ENCODE results near the gene LSAMP.
"Not testable (repeated sequence)": the region's sequence is repeated elsewhere in the genome, so short reads cannot be mapped to it uniquely, and the experiment has no call there.

The LSAMP gene

DNA sequence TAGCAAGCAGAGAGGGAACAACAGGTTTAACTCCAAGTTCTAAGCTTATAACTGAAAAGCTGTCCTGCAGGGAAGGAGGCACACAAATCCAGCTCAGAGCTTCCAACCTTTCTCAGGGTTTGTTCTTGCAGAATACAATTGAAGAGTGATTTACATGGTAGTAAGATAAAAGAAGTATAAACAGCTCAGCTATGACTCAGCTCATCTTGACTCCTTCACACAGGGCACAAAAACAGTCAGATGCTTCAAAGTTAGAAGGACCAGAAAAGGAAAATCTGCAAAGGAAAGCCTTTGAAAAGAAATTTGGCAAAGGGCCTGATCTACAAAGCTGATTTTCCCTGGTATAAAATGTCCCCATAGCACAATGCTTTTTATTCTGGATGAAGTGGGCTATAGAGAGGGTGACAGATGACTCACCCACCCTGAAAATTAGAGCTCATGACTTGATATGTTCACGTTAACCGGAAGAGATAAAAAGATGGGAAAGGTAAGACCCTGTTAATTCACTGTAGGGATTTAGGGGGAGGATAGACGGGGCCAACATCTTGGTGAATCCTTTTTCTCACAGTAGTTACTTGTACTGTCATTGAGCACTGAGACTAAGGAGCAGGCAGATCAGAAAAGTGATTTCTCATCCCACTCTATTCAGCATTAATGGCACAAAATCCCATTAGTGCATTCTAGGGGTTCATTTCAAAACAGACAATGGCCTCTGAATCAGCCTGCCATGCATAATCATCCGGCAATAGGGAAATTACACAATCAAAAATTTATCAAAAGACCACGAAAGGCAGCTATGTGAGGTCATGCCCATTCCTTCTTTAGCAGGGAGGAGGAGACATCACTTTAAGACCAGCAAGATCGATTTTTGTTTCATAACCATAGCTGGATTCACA lies 678.5 kb downstream of the LSAMP start:
- no peaks in the 10 kb centered on the region for H3K27me3 ChIP-seq
- TF ChIP-seq, protein P1, sequence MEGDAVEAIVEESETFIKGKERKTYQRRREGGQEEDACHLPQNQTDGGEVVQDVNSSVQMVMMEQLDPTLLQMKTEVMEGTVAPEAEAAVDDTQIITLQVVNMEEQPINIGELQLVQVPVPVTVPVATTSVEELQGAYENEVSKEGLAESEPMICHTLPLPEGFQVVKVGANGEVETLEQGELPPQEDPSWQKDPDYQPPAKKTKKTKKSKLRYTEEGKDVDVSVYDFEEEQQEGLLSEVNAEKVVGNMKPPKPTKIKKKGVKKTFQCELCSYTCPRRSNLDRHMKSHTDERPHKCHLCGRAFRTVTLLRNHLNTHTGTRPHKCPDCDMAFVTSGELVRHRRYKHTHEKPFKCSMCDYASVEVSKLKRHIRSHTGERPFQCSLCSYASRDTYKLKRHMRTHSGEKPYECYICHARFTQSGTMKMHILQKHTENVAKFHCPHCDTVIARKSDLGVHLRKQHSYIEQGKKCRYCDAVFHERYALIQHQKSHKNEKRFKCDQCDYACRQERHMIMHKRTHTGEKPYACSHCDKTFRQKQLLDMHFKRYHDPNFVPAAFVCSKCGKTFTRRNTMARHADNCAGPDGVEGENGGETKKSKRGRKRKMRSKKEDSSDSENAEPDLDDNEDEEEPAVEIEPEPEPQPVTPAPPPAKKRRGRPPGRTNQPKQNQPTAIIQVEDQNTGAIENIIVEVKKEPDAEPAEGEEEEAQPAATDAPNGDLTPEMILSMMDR (IDR thresholded peaks at IDR 0.05), result no peak
- no peak overlapping the region for H3K27ac ChIP-seq
- H3K9me3 ChIP-seq, result no peaks in the 10 kb centered on the region
- H3K4me1 ChIP-seq (ENCODE audit: control insufficient read depth in 1 of 2, insufficient read depth in 1 of 2, low read depth in 1 of 2, low read length in 1 of 2), result no peaks in the 10 kb centered on the region
- H3K4me3 ChIP-seq (ENCODE audit: low read depth in 1 of 2, low read length in 1 of 2), result no peak overlapping the region
- H3K36me3 ChIP-seq, result no peaks in the 10 kb centered on the region

DNA sequence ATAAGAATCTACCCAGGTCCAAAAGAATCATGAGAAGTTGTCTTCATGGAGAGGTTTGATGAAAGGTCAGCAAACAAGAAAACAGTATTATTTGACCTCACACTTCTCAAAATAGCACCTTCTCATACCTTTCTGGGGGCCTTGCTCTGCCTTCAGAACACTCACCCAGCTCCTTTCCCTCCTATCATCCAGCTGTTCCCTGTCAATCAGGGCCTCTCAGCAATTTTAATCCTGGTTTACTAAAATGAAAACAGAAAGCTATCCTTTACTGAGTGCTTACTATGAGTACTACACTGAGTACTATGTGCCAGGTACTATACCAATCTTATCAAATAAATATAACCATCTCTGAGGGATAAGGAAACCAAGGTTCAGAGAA lies 683.4 kb downstream of the LSAMP start:
- Histone ChIP-seq H3K27me3 (no peaks in the 10 kb centered on the region), H3K9me3 (no peaks in the 10 kb centered on the region), H3K36me3 (no peaks in the 10 kb centered on the region), H3K27ac (no peak overlapping the region), H3K4me1 (ENCODE audit: control insufficient read depth in 1 of 2, insufficient read depth in 1 of 2, low read depth in 1 of 2, low read length in 1 of 2) (no peaks in the 10 kb centered on the region), H3K4me3 (ENCODE audit: low read depth in 1 of 2, low read length in 1 of 2) (no peak overlapping the region)
- TF ChIP-seq, protein P1 (IDR thresholded peaks at IDR 0.05), result no peak

DNA sequence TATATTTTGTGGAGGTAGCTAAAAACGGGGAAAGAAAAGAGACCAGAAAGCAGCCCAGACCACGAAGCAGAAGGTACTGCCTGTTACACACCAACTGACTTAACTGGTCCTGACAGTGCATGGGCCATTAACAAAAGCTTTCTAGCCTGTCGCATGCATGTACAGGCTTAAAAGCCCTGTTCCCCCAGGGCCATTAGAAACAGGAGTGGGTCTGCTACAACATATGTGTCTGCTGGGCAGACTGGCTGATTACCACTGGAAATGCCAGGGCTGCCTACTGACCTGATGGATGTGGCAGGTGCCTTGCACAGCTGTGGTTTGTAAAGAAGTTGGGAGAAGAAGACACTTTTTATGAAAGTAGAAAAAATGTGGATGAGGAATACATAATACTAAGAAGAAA lies 684.6 kb downstream of the LSAMP start:
- H3K4me1 ChIP-seq (ENCODE audit: control insufficient read depth in 1 of 2, insufficient read depth in 1 of 2, low read depth in 1 of 2, low read length in 1 of 2), result no peaks in the 10 kb centered on the region
- H3K36me3 ChIP-seq, result no peaks in the 10 kb centered on the region
- TF ChIP-seq, protein P1 (IDR thresholded peaks at IDR 0.05), result no peak
- no peaks in the 10 kb centered on the region for H3K9me3 ChIP-seq
- no peaks in the 10 kb centered on the region for H3K27me3 ChIP-seq
- no peak overlapping the region for H3K4me3 ChIP-seq (ENCODE audit: low read depth in 1 of 2, low read length in 1 of 2)
- H3K27ac ChIP-seq, result no peak overlapping the region

DNA sequence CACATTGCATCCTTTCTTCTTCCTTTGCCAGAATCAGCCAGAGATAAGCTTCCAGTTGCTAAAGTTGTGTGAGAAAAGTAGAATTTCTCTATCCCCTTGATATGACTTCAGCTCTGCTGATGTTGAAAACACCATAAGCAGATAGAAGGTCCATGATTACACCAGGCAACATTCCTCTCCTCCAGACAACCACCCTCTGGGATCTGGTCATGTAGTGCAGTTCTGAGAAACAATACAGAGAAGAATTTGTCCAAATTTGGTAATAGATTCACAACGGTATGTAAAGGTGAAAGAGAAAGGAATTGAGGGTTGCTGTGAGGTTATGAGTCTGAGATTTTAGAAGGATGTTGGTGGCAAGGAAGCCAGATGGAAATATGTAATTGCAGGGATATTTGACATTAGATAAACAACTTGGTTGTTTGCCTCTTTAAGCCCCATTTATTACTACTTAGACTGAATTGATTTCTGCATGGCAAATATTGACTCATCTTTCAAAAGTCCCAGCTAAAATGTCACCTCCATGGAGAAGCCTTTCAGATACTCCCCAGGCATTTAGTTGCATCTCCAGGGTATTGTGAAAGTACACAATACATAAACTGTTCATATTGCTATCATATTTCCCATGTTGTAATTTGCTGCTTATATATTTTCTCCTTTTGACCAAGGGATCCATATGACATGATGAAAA lies 687.1 kb downstream of the LSAMP start:
- no peaks in the 10 kb centered on the region for H3K27me3 ChIP-seq
- H3K27ac ChIP-seq, result no peak overlapping the region
- no peak overlapping the region for H3K4me3 ChIP-seq (ENCODE audit: low read depth in 1 of 2, low read length in 1 of 2)
- no peaks in the 10 kb centered on the region for H3K9me3 ChIP-seq
- TF ChIP-seq, protein P1 (IDR thresholded peaks at IDR 0.05), result no peak
- H3K36me3 ChIP-seq, result no peaks in the 10 kb centered on the region
- no peaks in the 10 kb centered on the region for H3K4me1 ChIP-seq (ENCODE audit: control insufficient read depth in 1 of 2, insufficient read depth in 1 of 2, low read depth in 1 of 2, low read length in 1 of 2)

DNA sequence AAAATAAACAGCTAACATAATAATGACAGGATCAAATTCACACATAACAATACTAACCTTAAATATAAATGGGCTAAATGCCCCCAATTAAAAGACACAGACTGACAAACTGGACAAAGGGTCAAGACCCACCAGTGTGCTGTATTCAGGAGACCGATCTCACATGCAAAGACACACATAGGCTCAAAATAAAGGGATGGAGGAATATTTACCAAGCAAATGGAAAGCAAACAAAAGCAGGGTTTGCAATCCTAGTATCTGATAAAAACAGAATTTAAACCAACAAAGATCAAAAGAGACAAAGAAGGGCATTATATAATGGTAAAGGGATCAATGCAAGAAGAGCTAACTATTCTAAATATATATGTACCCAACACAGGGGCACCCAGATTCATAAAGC lies 692.3 kb downstream of the LSAMP start:
- H3K9me3 ChIP-seq; H3K4me3 ChIP-seq (ENCODE audit: low read depth in 1 of 2, low read length in 1 of 2); H3K36me3 ChIP-seq: not testable (repeated sequence)

More for the DNA sequence above, 692.3 kb downstream of the LSAMP start:
- H3K27ac ChIP-seq; H3K4me1 ChIP-seq (ENCODE audit: control insufficient read depth in 1 of 2, insufficient read depth in 1 of 2, low read depth in 1 of 2, low read length in 1 of 2); H3K27me3 ChIP-seq: not testable (repeated sequence)
